K562 (cell line): Measurements from ENCODE around the gene HRC. TPM values are rescaled to one million over a fixed set of nuclear protein-coding genes. Genes with fewer than 3 reads are reported as not detected.

Experiments
- ATAC-seq: fragments of 200-7000 bp; cut with Tn5 transposase; 3 replicates; pipeline ENCODE4 v1.9.1; 2020; ENCODE audit warnings: moderate library complexity
- BruUV-seq: library from RNA; stranded (reverse); fragments of 400-500 nt; replicated peaks from 2 replicates; lab custom pipeline; 2021; lab: Mats Ljungman, UMichigan
- CTCF ChIA-PET: fragments of 300-600 bp; formaldehyde crosslinking; extraction: SDS; loops from one replicate; lab custom pipeline; 2021; ENCODE audit warnings: low intra/inter-chr PET ratio; lab: Yijun Ruan, JAX
- POLR2A ChIA-PET: fragments of 300-600, 350-650 bp; sonication (Branson Sonifier 250); formaldehyde crosslinking; extraction: SDS; loops from one replicate; lab custom pipeline; 2021; ENCODE audit warnings: antibody characterized with exemption, inconsistent platforms; lab: Yijun Ruan, JAX
- DNase-seq, 4 experiments: peaks; one replicate each; pipeline versions ENCODE4 v3.0.0 to v3.0.0-alpha.2; 2011 to 2018; ENCODE audit warnings: low spot score in 3 of 4, mixed read lengths in 3 of 4; ENCODE audit errors: extremely low read depth in 1 of 4
- FAIRE-seq: peaks from 2 replicates; lab custom pipeline; 2011; peaks lifted over from hg19 to GRCh38; lab: Jason Lieb, UNC
- H2AFZ ChIP-seq: 2 replicates; pipeline ENCODE4 v1.6.0; 2011; ENCODE audit warnings: low read depth, low read length, control low read depth, inconsistent platforms
- H3K27ac ChIP-seq: fragments of 200-600 bp; 3 replicates; pipeline ENCODE4 v1.8.0; 2011; ENCODE audit warnings: low read depth, mild to moderate bottlenecking, control low read depth, inconsistent platforms, low read length, moderate library complexity, mixed read lengths; ENCODE audit errors: extremely low read depth
- H3K27me3 ChIP-seq, 2 experiments: fragments of 300-600 bp in 1 of 2; 2 replicates in 1 of 2; 3 replicates in 1 of 2; pipeline versions ENCODE4 v1.6.0 to v1.8.0; 2011; ENCODE audit warnings: inconsistent platforms in 2 of 2, low read length in 2 of 2, mild to moderate bottlenecking in 1 of 2, mixed read lengths in 1 of 2, moderate library complexity in 1 of 2; ENCODE audit not compliant: control insufficient read depth in 2 of 2, insufficient read depth in 2 of 2
- H3K36me3 ChIP-seq: fragments of 300-600 bp; 3 replicates; pipeline ENCODE4 v1.8.0; 2011; ENCODE audit warnings: mild to moderate bottlenecking, low read length, inconsistent platforms; ENCODE audit not compliant: control insufficient read depth, insufficient read depth
- H3K4me1 ChIP-seq, 2 experiments: fragments of 200-600 bp in 1 of 2; replicated peaks in 1 of 2; 2 replicates in 1 of 2; 3 replicates in 1 of 2; pipeline versions ENCODE4 v1.5.1 to v1.8.0; 2011; ENCODE audit warnings: inconsistent platforms in 2 of 2, low read length in 2 of 2, mild to moderate bottlenecking in 1 of 2, mixed read lengths in 1 of 2, moderate library complexity in 1 of 2; ENCODE audit not compliant: control insufficient read depth in 2 of 2, insufficient read depth in 2 of 2
- H3K4me2 ChIP-seq: 2 replicates; pipeline ENCODE4 v1.6.1; 2011; ENCODE audit warnings: low read length, control low read depth, inconsistent platforms, mixed read lengths; ENCODE audit not compliant: insufficient read depth
- H3K4me3 ChIP-seq: fragments of 200-600 bp; sonication (generic), shearing (Covaris generic); 2 replicates; pipeline ENCODE4 v1.5.1; 2016; ENCODE audit warnings: control low read depth, inconsistent platforms
- H3K79me2 ChIP-seq: fragments of 200-600 bp; 3 replicates; pipeline ENCODE4 v1.8.0; 2011; ENCODE audit warnings: low read length, inconsistent platforms; ENCODE audit not compliant: control insufficient read depth, insufficient read depth
- H3K9ac ChIP-seq, 2 experiments: 2 replicates each; pipeline versions ENCODE4 v1.6.0 to v1.6.1; 2011; ENCODE audit warnings: low read depth in 2 of 2, low read length in 2 of 2, control low read depth in 1 of 2, inconsistent platforms in 1 of 2, mild to moderate bottlenecking in 1 of 2, mixed read lengths in 1 of 2; ENCODE audit not compliant: insufficient read depth in 1 of 2
- H3K9me1 ChIP-seq: one replicate; pipeline ENCODE4 v1.6.0; 2011; ENCODE audit warnings: inconsistent platforms, mild to moderate bottlenecking, low read length, moderate library complexity; ENCODE audit not compliant: control insufficient read depth, insufficient read depth
- H3K9me3 ChIP-seq: replicated peaks from 2 replicates; pipeline ENCODE4 v1.5.1; 2011; ENCODE audit warnings: low read depth, low read length, inconsistent platforms; ENCODE audit not compliant: control insufficient read depth, insufficient read depth
- H4K20me1 ChIP-seq: replicated peaks from 2 replicates; pipeline ENCODE4 v1.6.1; 2011; ENCODE audit warnings: low read length, inconsistent platforms, mixed read lengths; ENCODE audit not compliant: control insufficient read depth, insufficient read depth
- FUS ChIP-seq: fragments of 200-400 bp; formaldehyde crosslinking; optimal IDR thresholded peaks from 2 replicates; pipeline ENCODE3; 2017; ENCODE audit warnings: low read depth, low read length
- HIVEP1 ChIP-seq: fragments of 250-450 bp; sonication (Bioruptor Pico); IDR thresholded peaks from 2 replicates; pipeline ENCODE4 v1.4.0; 2020; ENCODE audit warnings: mild to moderate bottlenecking
- MTF1 ChIP-seq: fragments of 250-450 bp; sonication (Bioruptor Pico); IDR thresholded peaks from 2 replicates; pipeline ENCODE4 v1.9.0; 2021; ENCODE audit warnings: moderate library complexity, mild to moderate bottlenecking, inconsistent platforms, borderline replicate concordance
- NCOR1 ChIP-seq: fragments of 450-650 bp; IDR thresholded peaks from 2 replicates; pipeline ENCODE4 v1.6.1; 2016; ENCODE audit warnings: mild to moderate bottlenecking, moderate library complexity
- PHF20 ChIP-seq: fragments of 450-650 bp; IDR thresholded peaks from 2 replicates; pipeline ENCODE4 v1.6.1; 2018; ENCODE audit not compliant: partially characterized antibody
- POLR2AphosphoS5 ChIP-seq: IDR thresholded peaks from 2 replicates; pipeline ENCODE4 v1.6.1; 2011; ENCODE audit warnings: mild to moderate bottlenecking, low read depth, low read length, moderate library complexity; ENCODE audit not compliant: control insufficient read depth, insufficient read depth
- POLR2G ChIP-seq: fragments of 200-400 bp; formaldehyde crosslinking; IDR thresholded peaks from 2 replicates; pipeline ENCODE4 v1.6.1; 2017; ENCODE audit warnings: low read depth, mild to moderate bottlenecking, antibody characterized with exemption, low read length, moderate library complexity
- PRPF4 ChIP-seq: fragments of 200-400 bp; formaldehyde crosslinking; IDR thresholded peaks from one replicate; pipeline ENCODE4 v1.6.1; 2017; ENCODE audit warnings: low read length, low read depth, mild to moderate bottlenecking; ENCODE audit not compliant: insufficient read depth, poor library complexity, severe bottlenecking
- RB1 ChIP-seq: fragments of 450-650 bp; IDR thresholded peaks from 2 replicates; pipeline ENCODE4 v1.6.1; 2017; ENCODE audit warnings: low read depth, mild to moderate bottlenecking
- RBFOX2 ChIP-seq: fragments of 200-400 bp; formaldehyde crosslinking; IDR thresholded peaks from 2 replicates; pipeline ENCODE4 v1.6.1; 2017; ENCODE audit warnings: low read depth, mild to moderate bottlenecking, low read length, moderate library complexity
- RBM14 ChIP-seq: fragments of 200-400 bp; formaldehyde crosslinking; IDR thresholded peaks from 2 replicates; pipeline ENCODE4 v1.6.1; 2018; ENCODE audit warnings: low read depth, mild to moderate bottlenecking, low read length, moderate library complexity, borderline replicate concordance; ENCODE audit not compliant: insufficient read depth
- RBM22 ChIP-seq: fragments of 200-400 bp; formaldehyde crosslinking; IDR thresholded peaks from 2 replicates; pipeline ENCODE4 v1.6.1; 2018; ENCODE audit warnings: low read length, low read depth; ENCODE audit not compliant: poor library complexity, severe bottlenecking
- SMAD3 ChIP-seq: fragments of 450-650 bp; formaldehyde crosslinking; conservative IDR thresholded peaks from 2 replicates; pipeline ENCODE4 v1.4.0; 2020; ENCODE audit warnings: mild to moderate bottlenecking
- ZNF511 ChIP-seq: sonication (generic); formaldehyde crosslinking; IDR thresholded peaks from 2 replicates; pipeline ENCODE4 v1.8.0; 2022; ENCODE audit warnings: mild to moderate bottlenecking, missing genetic modification reagents
- ZNF644 ChIP-seq: fragments of 200-800 bp; sonication (Bioruptor generic); IDR thresholded peaks from 2 replicates; pipeline ENCODE4 v1.6.1; 2016; ENCODE audit warnings: low read depth, missing genetic modification characterization, missing compliant biosample characterization
- WGBS: fragments of 100-300 bp; shearing (Covaris generic); methylation state at CpG from one replicate; pipeline ENCODE4 v1.1.6; 2016; ENCODE audit warnings: low coverage, mixed read lengths; ENCODE audit not compliant: insufficient coverage; ENCODE audit errors: missing lambda C conversion rate; 5-methylcytosine and 5-hydroxymethylcytosine counted together
- in situ Hi-C: fragments of 300-500 bp; cut with MboI; formaldehyde crosslinking; loops from 4 replicates; pipeline ENCODE4 v1.15.0; 2018; ENCODE audit warnings: inconsistent platforms, mixed read lengths
- intact Hi-C: fragments of 100-400 bp; cut with micrococcal nuclease; formaldehyde crosslinking; loops from 2 replicates; pipeline ENCODE4 v1.14.2; 2022
- polyA plus RNA-seq, 8 experiments: library from polyadenylated mRNA; depleted of rRNA in 4 of 8; stranded (reverse) in 5 of 8; unstranded in 3 of 8; fragments of >200 nt; fragmentation: Nextera tagmentation in 2 of 8; fragmentation: Illumina TruSeq in 1 of 8; extraction: Ambion mirVana in 2 of 8; extraction: Trizol in 1 of 8; gene quantifications; 2 replicates each; pipeline versions ENCODE4 v1.2.1 to v1.2.3, GENCODE V29; 2011 to 2014; ENCODE audit warnings: inconsistent platforms in 1 of 8, missing spikeins in 1 of 8
- total RNA-seq, 7 experiments: library from RNA; depleted of rRNA in 6 of 7; stranded (reverse); fragments of >200 nt in 6 of 7; fragmentation: Illumina TruSeq in 2 of 7; extraction: Trizol in 2 of 7; gene quantifications; 2 replicates each; pipeline versions ENCODE4 v1.2.1 to v1.2.3, GENCODE V29; 2011 to 2021; ENCODE audit warnings: low replicate concordance in 1 of 7
- TF ChIP-seq, protein P1 (sequence below): sonication (generic); formaldehyde crosslinking; IDR thresholded peaks from 2 replicates; pipeline ENCODE4 v1.8.1; 2023; ENCODE audit warnings: mild to moderate bottlenecking, missing genetic modification reagents
- TF ChIP-seq, protein P2 (sequence below): sonication (generic); formaldehyde crosslinking; IDR thresholded peaks from 2 replicates; pipeline ENCODE4 v1.8.0; 2022; ENCODE audit warnings: mild to moderate bottlenecking, missing genetic modification reagents

Gene HRC
- total and polyA plus RNA-seq, 9 of the 15 experiments (the other 6 are each of a cell fraction or from before 2014, with no cell fraction given), result 0.66 to 18.7 (median 13.1) TPM

DNA sequence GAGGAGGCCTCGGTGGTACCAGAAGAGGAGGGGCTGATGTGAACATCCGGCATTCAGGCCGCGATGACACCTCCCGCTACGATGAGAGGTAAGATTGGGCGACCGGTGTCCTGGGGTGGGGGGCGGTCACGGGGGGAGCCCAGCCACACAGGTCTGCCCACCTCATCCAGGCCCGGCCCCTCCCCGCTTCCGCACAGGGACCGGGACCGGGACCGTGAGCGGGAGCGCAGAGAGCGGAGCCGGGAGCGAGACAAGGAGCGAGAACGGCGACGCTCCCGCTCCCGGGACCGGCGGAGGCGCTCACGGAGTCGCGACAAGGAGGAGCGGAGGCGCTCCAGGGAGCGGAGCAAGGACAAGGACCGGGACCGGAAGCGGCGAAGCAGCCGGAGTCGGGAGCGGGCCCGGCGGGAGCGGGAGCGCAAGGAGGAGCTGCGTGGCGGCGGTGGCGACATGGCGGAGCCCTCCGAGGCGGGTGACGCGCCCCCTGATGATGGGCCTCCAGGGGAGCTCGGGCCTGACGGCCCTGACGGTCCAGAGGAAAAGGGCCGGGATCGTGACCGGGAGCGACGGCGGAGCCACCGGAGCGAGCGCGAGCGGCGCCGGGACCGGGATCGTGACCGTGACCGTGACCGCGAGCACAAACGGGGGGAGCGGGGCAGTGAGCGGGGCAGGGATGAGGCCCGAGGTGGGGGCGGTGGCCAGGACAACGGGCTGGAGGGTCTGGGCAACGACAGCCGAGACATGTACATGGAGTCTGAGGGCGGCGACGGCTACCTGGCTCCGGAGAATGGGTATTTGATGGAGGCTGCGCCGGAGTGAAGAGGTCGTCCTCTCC, 47.4 kb downstream of the HRC start:
- peaks cover 71% of the 10 kb centered on the region for H3K36me3 ChIP-seq
- FAIRE-seq (no peak), ATAC-seq (no peak), DNase-seq (peak in 1 of 4 experiments; percentile 24)
- no peaks in the 10 kb centered on the region for H3K9me3 ChIP-seq
- H3K9ac ChIP-seq, result 0 out of 4 replicates have a peak overlapping the region, but pooled peaks of 1 of the 2 experiments have one; percentile 11
- TSS peak; percentile 76 for BruUV-seq
- in situ Hi-C loops, result no loop called here
- no peak overlapping the region for H3K4me2 ChIP-seq
- no peak overlapping the region for H2AFZ ChIP-seq
- H3K79me2 ChIP-seq, result peaks cover 5% of the 10 kb centered on the region; the same call in 2 of the 3 replicates
- H3K9me1 ChIP-seq, result peaks cover 11% of the 10 kb centered on the region
- POLR2A ChIA-PET, result interaction anchor here (0.8 to 2.2 kb wide), 3 partner anchors 10 to 20 kb away, joined by 3 to 12 read pairs (median 5); no protein-coding TSS in a partner anchor
- H4K20me1 ChIP-seq, result peaks cover 17% of the 10 kb centered on the region
- peaks cover 12 to 52% of the 10 kb centered on the region in 2 experiments for H3K4me1 ChIP-seq
- CTCF ChIA-PET, result interaction anchor here (1.5 kb wide), 1 partner anchor 11 kb away, joined by 4 read pairs; no protein-coding TSS in a partner anchor
- no peak overlapping the region for H3K4me3 ChIP-seq
- no peak overlapping the region for H3K27ac ChIP-seq
- H3K27me3 ChIP-seq, result no peaks in the 10 kb centered on the region
- intact Hi-C loops, result no loop called here
- 99% methylated on average over 30 of the region's 93 CpGs for WGBS
- no peak for TF ChIP-seq RBM14
- no peak for TF ChIP-seq ZNF644
- TF ChIP-seq POLR2G, result peak; percentile 79
- no peak for TF ChIP-seq FUS
- no peak for TF ChIP-seq NCOR1
- TF ChIP-seq ZNF511 (CRISPR knock-in tag), result no peak
- TF ChIP-seq RBFOX2, result peak; percentile 70
- TF ChIP-seq, protein P1, sequence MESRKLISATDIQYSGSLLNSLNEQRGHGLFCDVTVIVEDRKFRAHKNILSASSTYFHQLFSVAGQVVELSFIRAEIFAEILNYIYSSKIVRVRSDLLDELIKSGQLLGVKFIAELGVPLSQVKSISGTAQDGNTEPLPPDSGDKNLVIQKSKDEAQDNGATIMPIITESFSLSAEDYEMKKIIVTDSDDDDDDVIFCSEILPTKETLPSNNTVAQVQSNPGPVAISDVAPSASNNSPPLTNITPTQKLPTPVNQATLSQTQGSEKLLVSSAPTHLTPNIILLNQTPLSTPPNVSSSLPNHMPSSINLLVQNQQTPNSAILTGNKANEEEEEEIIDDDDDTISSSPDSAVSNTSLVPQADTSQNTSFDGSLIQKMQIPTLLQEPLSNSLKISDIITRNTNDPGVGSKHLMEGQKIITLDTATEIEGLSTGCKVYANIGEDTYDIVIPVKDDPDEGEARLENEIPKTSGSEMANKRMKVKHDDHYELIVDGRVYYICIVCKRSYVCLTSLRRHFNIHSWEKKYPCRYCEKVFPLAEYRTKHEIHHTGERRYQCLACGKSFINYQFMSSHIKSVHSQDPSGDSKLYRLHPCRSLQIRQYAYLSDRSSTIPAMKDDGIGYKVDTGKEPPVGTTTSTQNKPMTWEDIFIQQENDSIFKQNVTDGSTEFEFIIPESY, result peak; percentile 92
- no peak for TF ChIP-seq SMAD3 (CRISPR knock-in tag)
- TF ChIP-seq MTF1, result no peak
- peak; percentile 18; the same call in 1 of the 2 replicates for TF ChIP-seq POLR2AphosphoS5
- peak; percentile 33 for TF ChIP-seq PRPF4
- no peak for TF ChIP-seq PHF20
- TF ChIP-seq RBM22, result peak; percentile 75
- TF ChIP-seq RB1, result 0 out of 2 replicates have a peak, but pooled peaks have one; percentile 14
- TF ChIP-seq, protein P2, sequence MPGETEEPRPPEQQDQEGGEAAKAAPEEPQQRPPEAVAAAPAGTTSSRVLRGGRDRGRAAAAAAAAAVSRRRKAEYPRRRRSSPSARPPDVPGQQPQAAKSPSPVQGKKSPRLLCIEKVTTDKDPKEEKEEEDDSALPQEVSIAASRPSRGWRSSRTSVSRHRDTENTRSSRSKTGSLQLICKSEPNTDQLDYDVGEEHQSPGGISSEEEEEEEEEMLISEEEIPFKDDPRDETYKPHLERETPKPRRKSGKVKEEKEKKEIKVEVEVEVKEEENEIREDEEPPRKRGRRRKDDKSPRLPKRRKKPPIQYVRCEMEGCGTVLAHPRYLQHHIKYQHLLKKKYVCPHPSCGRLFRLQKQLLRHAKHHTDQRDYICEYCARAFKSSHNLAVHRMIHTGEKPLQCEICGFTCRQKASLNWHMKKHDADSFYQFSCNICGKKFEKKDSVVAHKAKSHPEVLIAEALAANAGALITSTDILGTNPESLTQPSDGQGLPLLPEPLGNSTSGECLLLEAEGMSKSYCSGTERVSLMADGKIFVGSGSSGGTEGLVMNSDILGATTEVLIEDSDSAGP (CRISPR knock-in tag), result no peak
- no peak for TF ChIP-seq HIVEP1
